C4-2B (cell line): ENCODE data around the gene LHCGR.

ENCODE experiments used
- H3K27ac ChIP-seq: fragments of 450-650 bp; 2 replicates; pipeline ENCODE4 v1.5.1; 2017
- ZFX ChIP-seq: fragments of 450-650 bp; IDR thresholded peaks from 2 replicates; pipeline ENCODE4 v1.6.1; 2017
- TF ChIP-seq, protein P1 (sequence below): fragments of 450-650 bp; conservative IDR thresholded peaks from 2 replicates; pipeline ENCODE4 v1.5.1; 2017; ENCODE audit warnings: mild to moderate bottlenecking

Gene LHCGR

DNA sequence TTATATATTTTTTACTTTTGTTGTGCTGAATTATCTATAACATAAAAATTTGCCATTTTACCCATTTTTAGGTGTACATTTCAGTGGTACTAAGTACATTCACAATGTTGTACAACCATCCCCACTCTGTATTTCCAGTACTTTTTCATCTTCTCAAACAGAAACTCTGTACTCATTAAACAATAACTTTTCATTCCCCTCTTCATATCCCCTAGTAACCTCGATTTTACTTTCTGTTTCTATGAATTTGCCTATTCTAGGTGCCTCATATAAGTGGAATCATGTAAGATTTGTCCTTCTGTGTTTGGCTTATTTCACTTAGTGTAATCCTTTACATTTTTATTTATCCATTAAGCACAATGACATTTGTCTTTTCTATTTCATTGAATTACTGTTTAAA, 86.5 kb downstream of the LHCGR start:
- no peak overlapping the region for H3K27ac ChIP-seq
- TF ChIP-seq, protein P1, sequence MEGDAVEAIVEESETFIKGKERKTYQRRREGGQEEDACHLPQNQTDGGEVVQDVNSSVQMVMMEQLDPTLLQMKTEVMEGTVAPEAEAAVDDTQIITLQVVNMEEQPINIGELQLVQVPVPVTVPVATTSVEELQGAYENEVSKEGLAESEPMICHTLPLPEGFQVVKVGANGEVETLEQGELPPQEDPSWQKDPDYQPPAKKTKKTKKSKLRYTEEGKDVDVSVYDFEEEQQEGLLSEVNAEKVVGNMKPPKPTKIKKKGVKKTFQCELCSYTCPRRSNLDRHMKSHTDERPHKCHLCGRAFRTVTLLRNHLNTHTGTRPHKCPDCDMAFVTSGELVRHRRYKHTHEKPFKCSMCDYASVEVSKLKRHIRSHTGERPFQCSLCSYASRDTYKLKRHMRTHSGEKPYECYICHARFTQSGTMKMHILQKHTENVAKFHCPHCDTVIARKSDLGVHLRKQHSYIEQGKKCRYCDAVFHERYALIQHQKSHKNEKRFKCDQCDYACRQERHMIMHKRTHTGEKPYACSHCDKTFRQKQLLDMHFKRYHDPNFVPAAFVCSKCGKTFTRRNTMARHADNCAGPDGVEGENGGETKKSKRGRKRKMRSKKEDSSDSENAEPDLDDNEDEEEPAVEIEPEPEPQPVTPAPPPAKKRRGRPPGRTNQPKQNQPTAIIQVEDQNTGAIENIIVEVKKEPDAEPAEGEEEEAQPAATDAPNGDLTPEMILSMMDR = no peak
- no peak for TF ChIP-seq ZFX

DNA sequence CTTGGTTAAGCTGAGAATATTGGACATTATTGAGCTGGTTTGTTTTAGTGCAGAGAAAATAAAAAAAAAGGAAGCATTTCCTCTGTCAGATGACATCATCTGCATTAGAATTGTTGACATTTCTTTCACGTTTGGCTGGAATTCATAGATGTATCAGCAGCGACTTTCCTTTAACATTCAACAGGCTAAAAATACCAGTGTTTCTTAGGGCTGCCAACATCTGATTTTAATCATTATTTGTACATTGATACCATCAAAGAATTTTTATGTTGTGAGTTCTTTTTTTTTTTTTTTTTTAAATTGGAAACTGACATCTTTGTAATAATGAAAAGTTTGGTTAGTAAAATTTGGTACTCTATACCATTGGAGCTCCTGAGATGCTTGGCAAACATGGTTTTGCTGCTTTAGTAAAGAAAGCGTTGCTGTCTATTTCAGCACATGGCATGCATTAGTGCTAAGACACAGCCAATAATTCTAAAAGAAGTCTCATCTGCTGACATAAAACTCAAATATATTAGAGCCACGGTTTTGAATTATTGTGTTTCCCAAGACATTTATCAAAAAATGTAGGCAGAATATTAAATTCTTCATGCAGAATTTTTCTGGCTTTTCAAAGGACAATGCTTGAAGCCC, 104.2 kb downstream of the LHCGR start:
- no peak overlapping the region for H3K27ac ChIP-seq
- TF ChIP-seq, protein P1 = no peak
- no peak for TF ChIP-seq ZFX

- no peak for TF ChIP-seq ZFX
- TF ChIP-seq, protein P1 = no peak
- H3K27ac ChIP-seq = no peak overlapping the region
Observed at GRCh38 chr2:48638261-48638660, 117.3 kb downstream of the LHCGR start.
